ENCODE data around the gene MPPE1. TPM values are rescaled to one million over a fixed set of nuclear protein-coding genes. Genes with fewer than 3 reads are reported as not detected.
A peak's percentile ranks its signal among the peaks of the same experiment; 100 is the strongest.

Gene MPPE1
- total RNA-seq, 1 experiment from 2014 or later: 37.6 TPM

DNA sequence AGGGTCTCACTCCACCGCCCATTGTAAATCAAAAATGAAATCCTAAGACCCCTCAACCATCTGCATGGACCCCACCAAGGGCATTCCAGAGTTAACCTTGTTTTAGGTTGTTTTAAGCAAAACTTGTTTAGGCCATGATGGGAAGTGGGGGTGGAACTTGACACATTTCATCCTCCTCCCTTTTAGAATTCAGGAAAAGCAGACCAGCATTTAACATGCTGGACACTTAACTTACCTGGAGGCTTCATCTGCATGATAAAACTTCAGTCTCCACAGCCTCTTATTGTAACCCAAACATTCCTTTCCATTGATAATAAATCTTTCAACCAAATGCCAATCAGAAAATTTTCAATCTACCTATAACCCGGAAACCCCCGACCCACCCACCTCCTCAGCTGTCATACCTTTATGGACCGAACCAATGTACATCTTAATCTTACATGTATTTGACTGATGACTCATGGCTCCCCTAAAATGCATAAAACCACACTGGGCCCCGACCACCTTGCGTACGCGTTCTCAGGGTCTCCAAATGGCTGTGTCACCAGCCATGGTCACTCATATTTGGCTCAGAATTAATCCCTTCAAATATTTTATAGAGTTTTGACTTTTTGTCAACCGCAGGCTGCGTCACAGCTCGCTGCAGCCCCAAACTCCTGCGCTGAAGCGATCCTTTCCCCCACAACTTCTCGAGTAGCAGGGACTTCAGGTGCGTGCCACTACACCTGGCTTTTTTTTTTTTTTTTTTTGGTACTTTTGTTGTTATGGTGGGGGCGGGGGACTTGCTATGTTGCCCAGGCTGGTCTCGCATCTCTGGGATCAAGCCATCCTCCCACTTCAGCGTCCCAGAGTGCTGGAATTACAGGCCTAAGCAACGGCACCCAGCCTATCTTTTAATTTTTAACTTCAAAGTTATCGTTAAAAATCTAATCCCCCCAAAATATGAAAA lies 917 bp downstream of the MPPE1 start:
- H3K4me1 Mint-ChIP-seq (ENCODE audit: low read depth, unreplicated experiment): peaks cover 20% of the 10 kb centered on the region
- CTCF ChIA-PET: no interaction called here
- DNase-seq: no peak
- H3K36me3 Mint-ChIP-seq (ENCODE audit: insufficient read depth, unreplicated experiment): peaks cover 26% of the 10 kb centered on the region
- BruUV-seq (replicated peaks): no TSS peak
- intact Hi-C loops (cut with micrococcal nuclease; ENCODE audit: unreplicated experiment): no loop called here
- peak overlapping the region; percentile 84 for H3K27ac Mint-ChIP-seq (ENCODE audit: unreplicated experiment)
- TF ChIP-seq, protein P1, sequence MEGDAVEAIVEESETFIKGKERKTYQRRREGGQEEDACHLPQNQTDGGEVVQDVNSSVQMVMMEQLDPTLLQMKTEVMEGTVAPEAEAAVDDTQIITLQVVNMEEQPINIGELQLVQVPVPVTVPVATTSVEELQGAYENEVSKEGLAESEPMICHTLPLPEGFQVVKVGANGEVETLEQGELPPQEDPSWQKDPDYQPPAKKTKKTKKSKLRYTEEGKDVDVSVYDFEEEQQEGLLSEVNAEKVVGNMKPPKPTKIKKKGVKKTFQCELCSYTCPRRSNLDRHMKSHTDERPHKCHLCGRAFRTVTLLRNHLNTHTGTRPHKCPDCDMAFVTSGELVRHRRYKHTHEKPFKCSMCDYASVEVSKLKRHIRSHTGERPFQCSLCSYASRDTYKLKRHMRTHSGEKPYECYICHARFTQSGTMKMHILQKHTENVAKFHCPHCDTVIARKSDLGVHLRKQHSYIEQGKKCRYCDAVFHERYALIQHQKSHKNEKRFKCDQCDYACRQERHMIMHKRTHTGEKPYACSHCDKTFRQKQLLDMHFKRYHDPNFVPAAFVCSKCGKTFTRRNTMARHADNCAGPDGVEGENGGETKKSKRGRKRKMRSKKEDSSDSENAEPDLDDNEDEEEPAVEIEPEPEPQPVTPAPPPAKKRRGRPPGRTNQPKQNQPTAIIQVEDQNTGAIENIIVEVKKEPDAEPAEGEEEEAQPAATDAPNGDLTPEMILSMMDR (IDR thresholded peaks at IDR 0.05; ENCODE audit: unreplicated experiment): no peak
- H3K4me3 Mint-ChIP-seq (ENCODE audit: low read depth, unreplicated experiment): peak overlapping the region; percentile 82
- no peaks in the 10 kb centered on the region for H3K9me3 Mint-ChIP-seq (ENCODE audit: low read depth, unreplicated experiment)
- H3K27me3 Mint-ChIP-seq (ENCODE audit: unreplicated experiment): no peaks in the 10 kb centered on the region

DNA sequence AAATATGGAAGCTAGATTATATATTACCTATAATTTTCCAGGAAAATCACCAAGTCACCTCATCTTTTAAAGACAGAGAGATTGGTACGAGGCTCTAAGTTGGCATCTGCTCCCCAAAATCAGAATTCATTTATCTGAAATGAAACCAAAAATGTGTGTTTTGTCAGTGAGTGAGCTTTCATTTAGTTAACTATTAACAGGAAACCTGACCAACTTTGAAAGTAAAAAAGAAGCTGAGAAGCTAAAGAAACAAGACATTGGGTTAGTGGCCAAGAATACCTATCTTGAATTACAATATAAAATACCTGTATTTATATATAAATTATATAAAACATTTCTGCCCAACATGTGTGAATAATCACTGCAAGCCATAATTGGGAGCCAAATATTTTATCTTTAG lies 1.9 kb downstream of the MPPE1 start:
- Mint-ChIP-seq H3K9me3 (ENCODE audit: low read depth, unreplicated experiment) (no peaks in the 10 kb centered on the region), H3K4me3 (ENCODE audit: low read depth, unreplicated experiment) (no peak overlapping the region), H3K27ac (ENCODE audit: unreplicated experiment) (no peak overlapping the region), H3K4me1 (ENCODE audit: low read depth, unreplicated experiment) (peaks cover 20% of the 10 kb centered on the region), H3K36me3 (ENCODE audit: insufficient read depth, unreplicated experiment) (peaks cover 26% of the 10 kb centered on the region), H3K27me3 (ENCODE audit: unreplicated experiment) (no peaks in the 10 kb centered on the region)
- intact Hi-C loops (cut with micrococcal nuclease; ENCODE audit: unreplicated experiment): no loop called here
- no TSS peak for BruUV-seq (replicated peaks)
- CTCF ChIA-PET: interaction anchor here (0.6 to 0.7 kb wide), 2 partner anchors 46 to 75 kb away, joined by 3 to 4 read pairs; partner anchors contain the start of gene IMPA2
- TF ChIP-seq, protein P1 (IDR thresholded peaks at IDR 0.05; ENCODE audit: unreplicated experiment): no peak
- no peak for DNase-seq

DNA sequence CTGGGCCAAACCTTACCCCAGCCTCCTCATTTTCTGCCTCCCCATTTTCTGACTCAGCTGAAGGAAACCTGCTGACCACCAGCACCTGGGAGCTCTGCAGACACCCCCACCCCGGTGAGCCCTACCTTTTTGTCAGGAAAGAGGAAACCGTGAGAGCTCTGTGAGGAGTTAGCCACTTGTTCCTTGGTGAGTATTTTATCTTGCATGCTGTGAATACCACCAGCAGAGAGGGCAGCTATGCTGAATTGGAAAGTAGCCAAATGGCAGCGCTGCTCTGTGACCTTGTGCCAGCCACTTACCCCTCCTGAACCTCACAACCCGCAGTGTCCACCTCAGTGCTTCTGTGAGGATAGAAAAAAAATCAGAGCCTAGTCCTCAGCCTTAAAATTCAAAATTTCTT lies 2.5 kb downstream of the MPPE1 start:
- TF ChIP-seq, protein P1 (IDR thresholded peaks at IDR 0.05; ENCODE audit: unreplicated experiment): no peak
- BruUV-seq (replicated peaks): no TSS peak
- no peak for DNase-seq
- no peaks in the 10 kb centered on the region for H3K9me3 Mint-ChIP-seq (ENCODE audit: low read depth, unreplicated experiment)
- H3K27ac Mint-ChIP-seq (ENCODE audit: unreplicated experiment): no peak overlapping the region
- CTCF ChIA-PET: interaction anchor here (0.6 kb wide), 1 partner anchor 46 kb away, joined by 4 read pairs; no protein-coding TSS in a partner anchor
- H3K4me1 Mint-ChIP-seq (ENCODE audit: low read depth, unreplicated experiment): peaks cover 20% of the 10 kb centered on the region
- no peak overlapping the region for H3K4me3 Mint-ChIP-seq (ENCODE audit: low read depth, unreplicated experiment)
- intact Hi-C loops (cut with micrococcal nuclease; ENCODE audit: unreplicated experiment): no loop called here
- H3K36me3 Mint-ChIP-seq (ENCODE audit: insufficient read depth, unreplicated experiment): peaks cover 26% of the 10 kb centered on the region
- no peaks in the 10 kb centered on the region for H3K27me3 Mint-ChIP-seq (ENCODE audit: unreplicated experiment)

DNA sequence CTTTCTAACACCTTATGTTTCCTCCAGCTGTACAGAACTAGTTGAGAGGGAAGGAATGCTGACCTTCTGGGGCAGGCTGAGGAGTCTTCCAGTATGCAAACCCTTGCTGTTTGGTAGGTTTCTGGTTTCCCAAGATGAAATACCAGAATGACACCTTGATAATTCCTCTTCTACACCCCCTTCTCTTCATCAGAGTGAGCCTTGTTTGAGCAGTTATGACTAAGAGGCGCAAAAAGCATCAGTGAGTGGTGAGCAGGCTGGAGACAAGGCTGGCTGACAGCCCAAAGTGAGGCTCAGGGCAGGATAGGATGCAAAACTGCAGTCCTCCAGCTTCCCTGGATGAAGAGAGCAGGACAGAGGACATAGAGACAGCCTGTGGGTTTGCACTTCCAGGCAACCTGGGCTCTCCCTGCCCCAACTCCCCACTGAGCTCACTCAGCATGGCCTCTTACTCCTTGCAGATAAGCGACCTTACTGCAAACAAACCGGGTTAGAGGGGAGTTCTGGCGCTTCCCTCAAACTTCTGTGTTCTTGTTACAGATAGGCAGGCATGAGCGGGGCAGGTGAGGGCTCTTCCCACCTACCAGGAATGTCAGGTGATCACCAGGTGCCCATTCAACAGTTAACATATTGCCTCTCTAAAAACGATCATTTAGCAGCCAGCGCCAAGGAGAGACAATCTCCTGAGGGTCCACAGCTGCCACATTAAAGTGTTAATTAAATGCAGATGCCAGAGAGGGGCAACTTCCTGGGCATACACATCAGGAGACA lies 5.4 kb downstream of the MPPE1 start:
- Mint-ChIP-seq H3K36me3 (ENCODE audit: insufficient read depth, unreplicated experiment) (peaks cover 10% of the 10 kb centered on the region), H3K9me3 (ENCODE audit: low read depth, unreplicated experiment) (no peaks in the 10 kb centered on the region), H3K4me1 (ENCODE audit: low read depth, unreplicated experiment) (peaks cover 16% of the 10 kb centered on the region), H3K27me3 (ENCODE audit: unreplicated experiment) (no peaks in the 10 kb centered on the region), H3K27ac (ENCODE audit: unreplicated experiment) (no peak overlapping the region), H3K4me3 (ENCODE audit: low read depth, unreplicated experiment) (no peak overlapping the region)
- TF ChIP-seq, protein P1 (IDR thresholded peaks at IDR 0.05; ENCODE audit: unreplicated experiment): no peak
- DNase-seq: no peak
- no TSS peak for BruUV-seq (replicated peaks)
- CTCF ChIA-PET: no interaction called here
- intact Hi-C loops (cut with micrococcal nuclease; ENCODE audit: unreplicated experiment): no loop called here
